GM23248 (cell line): ENCODE measurements around the gene TUSC2.

Source experiments
- EZH2 ChIP-seq: fragments of 200-600 bp; sonication (generic); IDR thresholded peaks from 2 replicates; pipeline ENCODE4 v1.6.1; 2018; ENCODE audit warnings: antibody characterized with exemption, mild to moderate bottlenecking; ENCODE audit not compliant: insufficient read depth, poor library complexity, severe bottlenecking
- EZH2phosphoT487 ChIP-seq: fragments of 200-600 bp; sonication (generic); IDR thresholded peaks from 2 replicates; pipeline ENCODE4 v1.6.1; 2018; ENCODE audit warnings: antibody characterized with exemption, moderate library complexity, mild to moderate bottlenecking, low read depth; ENCODE audit not compliant: insufficient read depth

GRCh38 chr3:50341537-50341936, 13.5 kb upstream of the TUSC2 start:
- TF ChIP-seq EZH2 (no peak), EZH2phosphoT487 (no peak)
